ENCODE results near the gene SMCO4. TPM values are rescaled to one million over a fixed set of nuclear protein-coding genes. Genes with fewer than 3 reads are reported as not detected.
"Not testable (repeated sequence)": the region's sequence is repeated elsewhere in the genome, so short reads cannot be mapped to it uniquely, and the experiment has no call there.

The SMCO4 gene
- total RNA-seq, 1 donor from 2014 or later = 40.0 TPM

- no peak for DNase-seq (ENCODE audit: low spot score)
- intact Hi-C loops (cut with DNase I) = loop anchor here (10.0 kb wide), 1 partner anchor 168 kb away; no protein-coding TSS in a partner anchor
Observed at GRCh38 chr11:93487032-93487483, 56.1 kb downstream of the SMCO4 start.

GRCh38 chr11:93485983-93486382 is 57.2 kb downstream of the SMCO4 start:
- intact Hi-C loops (cut with DNase I) = loop anchor here (10.0 kb wide), 1 partner anchor 169 kb away; no protein-coding TSS in a partner anchor
- no peak for DNase-seq (ENCODE audit: low spot score)

- DNase-seq (ENCODE audit: low spot score) = no peak
- intact Hi-C loops (cut with DNase I) = loop anchor here (5.0 to 10.0 kb wide), 2 partner anchors 43 to 170 kb away; no protein-coding TSS in a partner anchor
Observed at GRCh38 chr11:93484716-93485115, 58.5 kb downstream of the SMCO4 start.

GRCh38 chr11:93482556-93482955 is 60.6 kb downstream of the SMCO4 start:
- intact Hi-C loops (cut with DNase I) = loop anchor here (5.0 to 10.0 kb wide), 2 partner anchors 45 to 172 kb away; no protein-coding TSS in a partner anchor
- no peak for DNase-seq (ENCODE audit: low spot score)

- intact Hi-C loops (cut with DNase I) = loop anchor here (5.0 to 10.0 kb wide), 2 partner anchors 46 to 173 kb away; no protein-coding TSS in a partner anchor
- no peak for DNase-seq (ENCODE audit: low spot score)
Observed at GRCh38 chr11:93481696-93482095, 61.5 kb downstream of the SMCO4 start.

- no peak for DNase-seq (ENCODE audit: low spot score)
- intact Hi-C loops (cut with DNase I) = loop anchor here (5.0 to 10.0 kb wide), 2 partner anchors 46 to 174 kb away; no protein-coding TSS in a partner anchor
Observed at GRCh38 chr11:93481279-93481678, 61.9 kb downstream of the SMCO4 start.

- no peak for DNase-seq (ENCODE audit: low spot score)
- intact Hi-C loops (cut with DNase I) = loop anchor here (5.0 to 10.0 kb wide), 2 partner anchors 47 to 174 kb away; no protein-coding TSS in a partner anchor
Observed at GRCh38 chr11:93480756-93481155, 62.4 kb downstream of the SMCO4 start.

- DNase-seq (ENCODE audit: low spot score) = no peak
- intact Hi-C loops (cut with DNase I) = loop anchor here (5.0 to 10.0 kb wide), 2 partner anchors 47 to 175 kb away; no protein-coding TSS in a partner anchor
Observed at GRCh38 chr11:93480256-93480655, 62.9 kb downstream of the SMCO4 start.

- intact Hi-C loops (cut with DNase I) = no loop called here
- no peak for DNase-seq (ENCODE audit: low spot score)
Observed at GRCh38 chr11:93478841-93479240, 64.3 kb downstream of the SMCO4 start.

GRCh38 chr11:93477684-93478234 is 65.4 kb downstream of the SMCO4 start:
- intact Hi-C loops (cut with DNase I) = no loop called here

GRCh38 chr11:93476796-93477195 is 66.4 kb downstream of the SMCO4 start:
- intact Hi-C loops (cut with DNase I) = no loop called here
- no peak for DNase-seq (ENCODE audit: low spot score)

More at GRCh38 chr11:93477684-93478234, 65.4 kb downstream of the SMCO4 start:
- no peak for DNase-seq (ENCODE audit: low spot score)

GRCh38 chr11:93474123-93474522 is 69.1 kb downstream of the SMCO4 start:
- DNase-seq (ENCODE audit: low spot score) = no peak
- intact Hi-C loops (cut with DNase I) = no loop called here

GRCh38 chr11:93468290-93468689 is 74.9 kb downstream of the SMCO4 start:
- intact Hi-C loops (cut with DNase I) = no loop called here
- DNase-seq (ENCODE audit: low spot score) = no peak

- DNase-seq (ENCODE audit: low spot score) = no peak
- intact Hi-C loops (cut with DNase I) = no loop called here
Observed at GRCh38 chr11:93467054-93467453, 76.1 kb downstream of the SMCO4 start.

GRCh38 chr11:93464927-93465540 is 78.2 kb downstream of the SMCO4 start:
- no peak for DNase-seq (ENCODE audit: low spot score)
- intact Hi-C loops (cut with DNase I) = no loop called here

GRCh38 chr11:93463666-93464065 is 79.5 kb downstream of the SMCO4 start:
- DNase-seq (ENCODE audit: low spot score); intact Hi-C loops (cut with DNase I): not testable (repeated sequence)

- intact Hi-C loops (cut with DNase I) = no loop called here
- DNase-seq (ENCODE audit: low spot score) = no peak
Observed at GRCh38 chr11:93458286-93458685, 84.9 kb downstream of the SMCO4 start.

- intact Hi-C loops (cut with DNase I) = no loop called here
- no peak for DNase-seq (ENCODE audit: low spot score)
Observed at GRCh38 chr11:93444617-93445073, 98.5 kb downstream of the SMCO4 start.

- intact Hi-C loops (cut with DNase I); DNase-seq (ENCODE audit: low spot score): not testable (repeated sequence)
Observed at GRCh38 chr11:93443232-93443631, 100.0 kb downstream of the SMCO4 start.

GRCh38 chr11:93432247-93432646 is 110.9 kb downstream of the SMCO4 start:
- intact Hi-C loops (cut with DNase I) = no loop called here
- no peak for DNase-seq (ENCODE audit: low spot score)
